ENCODE measurements around the gene FREM3. TPM values are rescaled to one million over a fixed set of nuclear protein-coding genes. Genes with fewer than 3 reads are reported as not detected.

Gene FREM3
- total RNA-seq, 4 donors from 2014 or later: 1.9 TPM; not detected in 3

DNA sequence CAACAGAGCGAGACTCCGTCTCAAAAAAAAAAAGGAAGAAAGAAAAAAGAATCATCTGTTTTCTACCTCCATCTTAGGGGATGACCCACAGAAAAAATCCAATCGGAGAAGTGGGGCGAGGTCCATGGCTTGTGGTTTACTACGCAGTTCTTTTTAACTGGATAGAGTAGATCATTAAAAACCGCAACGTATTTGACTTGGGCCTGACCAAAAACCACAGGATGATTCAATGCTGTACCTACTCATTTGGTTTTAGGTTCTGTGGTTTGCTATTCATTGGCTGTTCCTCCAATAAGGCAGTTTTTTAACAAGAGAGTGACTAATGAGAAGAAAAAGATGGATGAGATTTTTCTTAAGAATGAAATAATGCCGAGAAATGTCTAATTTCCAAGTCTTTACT lies 83.7 kb downstream of the FREM3 start:
- Histone ChIP-seq H3K4me3 (no peak overlapping the region), H3K4me1 (no peaks in the 10 kb centered on the region), H3K9me3 (no peaks in the 10 kb centered on the region), H3K27me3 (no peaks in the 10 kb centered on the region), H3K27ac (no peak overlapping the region), H3K36me3 (no peaks in the 10 kb centered on the region)
- DNase-seq: no peak
- intact Hi-C loops (cut with DNase I; ENCODE audit: low total_unique reads): no loop called here
- TF ChIP-seq, protein P1, sequence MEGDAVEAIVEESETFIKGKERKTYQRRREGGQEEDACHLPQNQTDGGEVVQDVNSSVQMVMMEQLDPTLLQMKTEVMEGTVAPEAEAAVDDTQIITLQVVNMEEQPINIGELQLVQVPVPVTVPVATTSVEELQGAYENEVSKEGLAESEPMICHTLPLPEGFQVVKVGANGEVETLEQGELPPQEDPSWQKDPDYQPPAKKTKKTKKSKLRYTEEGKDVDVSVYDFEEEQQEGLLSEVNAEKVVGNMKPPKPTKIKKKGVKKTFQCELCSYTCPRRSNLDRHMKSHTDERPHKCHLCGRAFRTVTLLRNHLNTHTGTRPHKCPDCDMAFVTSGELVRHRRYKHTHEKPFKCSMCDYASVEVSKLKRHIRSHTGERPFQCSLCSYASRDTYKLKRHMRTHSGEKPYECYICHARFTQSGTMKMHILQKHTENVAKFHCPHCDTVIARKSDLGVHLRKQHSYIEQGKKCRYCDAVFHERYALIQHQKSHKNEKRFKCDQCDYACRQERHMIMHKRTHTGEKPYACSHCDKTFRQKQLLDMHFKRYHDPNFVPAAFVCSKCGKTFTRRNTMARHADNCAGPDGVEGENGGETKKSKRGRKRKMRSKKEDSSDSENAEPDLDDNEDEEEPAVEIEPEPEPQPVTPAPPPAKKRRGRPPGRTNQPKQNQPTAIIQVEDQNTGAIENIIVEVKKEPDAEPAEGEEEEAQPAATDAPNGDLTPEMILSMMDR (IDR thresholded peaks at IDR 0.05): no peak
- TF ChIP-seq POLR2A (IDR thresholded peaks at IDR 0.05): no peak

DNA sequence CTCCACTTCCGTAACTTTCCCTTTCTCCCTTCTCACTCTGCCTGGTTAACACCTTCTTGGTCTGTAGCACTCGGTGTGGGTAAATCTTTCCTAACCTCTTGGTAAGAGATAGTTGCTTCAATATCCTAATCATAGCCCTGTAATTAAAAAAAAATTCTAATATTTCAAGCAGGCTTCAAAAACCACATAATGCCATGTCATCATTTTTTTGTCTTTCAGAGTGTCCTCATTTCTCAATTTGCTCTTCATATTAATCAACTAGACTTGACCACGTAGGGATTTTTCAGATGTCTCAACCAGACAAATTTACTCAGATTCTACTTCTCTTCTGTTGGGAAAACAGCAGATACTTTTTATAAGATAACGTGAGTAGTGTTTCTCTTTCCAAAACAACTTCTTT lies 91.0 kb downstream of the FREM3 start:
- no peaks in the 10 kb centered on the region for H3K36me3 ChIP-seq
- H3K4me3 ChIP-seq: no peak overlapping the region
- no peak for DNase-seq
- intact Hi-C loops (cut with DNase I; ENCODE audit: low total_unique reads): no loop called here
- no peak for TF ChIP-seq POLR2A (IDR thresholded peaks at IDR 0.05)
- TF ChIP-seq, protein P1 (IDR thresholded peaks at IDR 0.05): no peak
- peaks cover 0 to 5% of the 10 kb centered on the region in 2 donors for H3K9me3 ChIP-seq
- H3K4me1 ChIP-seq: no peaks in the 10 kb centered on the region
- no peaks in the 10 kb centered on the region for H3K27me3 ChIP-seq
- H3K27ac ChIP-seq: no peak overlapping the region

GRCh38 chr4:143606480-143606879 lies 94.0 kb downstream of the FREM3 start:
- Histone ChIP-seq H3K27me3 (no peaks in the 10 kb centered on the region), H3K27ac (no peak overlapping the region), H3K36me3 (no peaks in the 10 kb centered on the region), H3K9me3 (peaks cover 0 to 5% of the 10 kb centered on the region in 2 donors), H3K4me3 (no peak overlapping the region), H3K4me1 (no peaks in the 10 kb centered on the region)
- DNase-seq: no peak
- no peak for TF ChIP-seq POLR2A (IDR thresholded peaks at IDR 0.05)
- TF ChIP-seq, protein P1 (IDR thresholded peaks at IDR 0.05): no peak
- intact Hi-C loops (cut with DNase I; ENCODE audit: low total_unique reads): no loop called here

- Histone ChIP-seq H3K4me3 (no peak overlapping the region), H3K4me1 (no peaks in the 10 kb centered on the region), H3K27ac (no peak overlapping the region), H3K27me3 (no peaks in the 10 kb centered on the region), H3K9me3 (no peaks in the 10 kb centered on the region), H3K36me3 (no peaks in the 10 kb centered on the region)
- no peak for DNase-seq
- TF ChIP-seq, protein P1 (IDR thresholded peaks at IDR 0.05): no peak
- no peak for TF ChIP-seq POLR2A (IDR thresholded peaks at IDR 0.05)
- intact Hi-C loops (cut with DNase I; ENCODE audit: low total_unique reads): no loop called here
Observed at GRCh38 chr4:143599827-143600226, 100.6 kb downstream of the FREM3 start.

- no peaks in the 10 kb centered on the region for H3K36me3 ChIP-seq
- no peaks in the 10 kb centered on the region for H3K27me3 ChIP-seq
- H3K9me3 ChIP-seq: no peaks in the 10 kb centered on the region
- no peak for DNase-seq
- intact Hi-C loops (cut with DNase I; ENCODE audit: low total_unique reads): no loop called here
- H3K27ac ChIP-seq: no peak overlapping the region
- TF ChIP-seq, protein P1 (IDR thresholded peaks at IDR 0.05): no peak
- TF ChIP-seq POLR2A (IDR thresholded peaks at IDR 0.05): no peak
- H3K4me3 ChIP-seq: no peak overlapping the region
- H3K4me1 ChIP-seq: no peaks in the 10 kb centered on the region
Observed at GRCh38 chr4:143598816-143599215, 101.7 kb downstream of the FREM3 start.

Data from uterus (tissue), 4 donors.